A549 treated with GW870086 at 1 μM for 4 hours (cell line): ENCODE measurements around the gene TRABD. TPM values are rescaled to one million over a fixed set of nuclear protein-coding genes. Genes with fewer than 3 reads are reported as not detected.

Experiments used
- total RNA-seq: library from RNA; stranded (reverse); fragments of 200-300 nt; extraction: Qiagen RNA extraction; gene quantifications from 5 replicates; pipeline ENCODE4 v1.2.3, GENCODE V29; 2022; ENCODE audit warnings: low read depth

The TRABD gene
- 25.7 to 38.6 TPM (median 35.2 TPM) in 5 replicates for total RNA-seq

GRCh38 chr22:50185375-50186087 lies at the start of gene TRABD:
TRABD (plus strand) TSS chr22:50185913; CDS start chr22:50193061, 7,148 bp downstream.

GRCh38 chr22:50170453-50171318 lies 15.0 kb upstream of the TRABD start, which contains the start of gene PANX2:
PANX2 (plus strand) TSS chr22:50170731; CDS start chr22:50170731, 0 bp downstream.

GRCh38 chr22:50200461-50201190 lies 14.9 kb downstream of the TRABD start, which contains the start of gene SELENOO:
SELENOO (plus strand) TSS chr22:50201011; CDS start chr22:50201037, 26 bp downstream.

GRCh38 chr22:50244420-50245213 lies 58.9 kb downstream of the TRABD start, which contains the start of gene TUBGCP6:
TUBGCP6 (minus strand) TSS chr22:50245023; CDS start chr22:50244459, 564 bp downstream.

Other genes starting within 250 kb of the TRABD start
- 27.5 to 47.7 TPM (median 44.6 TPM) in 5 replicates for gene PIM3, start 225.1 kb upstream of the TRABD start, total RNA-seq
- gene IL17REL, start 173.1 kb upstream of the TRABD start, total RNA-seq = 0.05 to 0.08 TPM in 2 of 5 replicates, not detected in the others
- gene TTLL8, start 127.6 kb upstream of the TRABD start, total RNA-seq = not detected in 5 replicates
- not detected in 5 replicates for gene MLC1, start 100.5 kb upstream of the TRABD start, total RNA-seq
- 0.07 TPM in 1 of 5 replicates, not detected in the others for gene MOV10L1, start 95.9 kb upstream of the TRABD start, total RNA-seq
- gene PANX2, start 15.2 kb upstream of the TRABD start, total RNA-seq = 4.8 to 6.5 TPM (median 6.0 TPM) in 5 replicates
- 14.9 to 19.5 TPM (median 17.9 TPM) in 5 replicates for gene SELENOO, start 15.1 kb downstream of the TRABD start, total RNA-seq
- 6.9 to 10.3 TPM (median 10.3 TPM) in 5 replicates for gene TUBGCP6, start 59.1 kb downstream of the TRABD start, total RNA-seq
- gene HDAC10, start 65.4 kb downstream of the TRABD start, total RNA-seq = 8.0 to 14.0 TPM (median 11.7 TPM) in 5 replicates
- 17.4 to 24.3 TPM (median 23.8 TPM) in 5 replicates for gene MAPK12, start 75.8 kb downstream of the TRABD start, total RNA-seq
- 5.2 to 7.6 TPM (median 6.5 TPM) in 5 replicates for gene MAPK11, start 84.5 kb downstream of the TRABD start, total RNA-seq
- gene PLXNB2, start 121.7 kb downstream of the TRABD start, total RNA-seq = 87.3 to 113 TPM (median 112 TPM) in 5 replicates
- gene DENND6B, start 141.1 kb downstream of the TRABD start, total RNA-seq = 2.1 to 3.8 TPM (median 3.2 TPM) in 5 replicates
- 10.3 to 13.6 TPM (median 13.2 TPM) in 5 replicates for gene PPP6R2, start 157.4 kb downstream of the TRABD start, total RNA-seq